ENCODE data around the gene LPCAT2.

Gene LPCAT2

DNA sequence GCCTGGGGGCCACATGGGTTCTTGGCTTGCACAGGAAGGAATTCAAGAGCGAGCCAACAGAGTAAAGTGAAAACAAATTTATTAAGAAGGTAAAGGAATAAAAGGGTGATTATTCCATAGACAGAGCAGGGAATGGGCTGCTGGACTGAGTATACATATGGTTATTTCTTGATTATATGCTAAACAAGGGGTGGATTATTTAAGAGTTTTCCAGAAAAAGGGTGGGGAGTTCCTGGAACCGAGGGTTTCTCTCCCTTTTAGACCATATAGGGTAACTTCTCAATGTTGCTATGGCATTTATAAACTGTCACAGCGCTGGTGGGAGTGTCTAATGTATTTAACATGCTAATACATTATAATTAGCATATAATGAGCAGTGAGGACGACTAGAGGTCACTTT, 27.8 kb upstream of the LPCAT2 start:
- no peak for FAIRE-seq

DNA sequence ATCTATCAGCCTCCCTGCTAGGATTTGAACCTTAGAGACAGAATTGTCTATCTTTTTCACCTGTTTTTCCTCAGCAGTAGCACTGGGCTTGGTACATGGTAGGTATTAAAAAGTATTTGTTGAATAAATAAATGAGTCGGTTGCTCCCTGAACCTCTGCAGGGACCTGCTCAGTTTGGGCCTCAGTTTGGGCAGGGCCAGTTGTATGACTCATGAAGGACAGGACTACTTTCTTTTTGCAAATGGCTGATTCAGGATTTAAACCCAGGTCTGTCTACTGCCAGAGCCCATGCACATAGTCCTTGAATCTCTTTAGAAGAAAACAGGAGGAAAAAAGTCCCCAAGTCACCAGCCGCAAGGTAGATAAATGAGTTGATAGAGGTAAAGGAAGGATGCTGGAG, 26.8 kb upstream of the LPCAT2 start:
- FAIRE-seq = no peak

DNA sequence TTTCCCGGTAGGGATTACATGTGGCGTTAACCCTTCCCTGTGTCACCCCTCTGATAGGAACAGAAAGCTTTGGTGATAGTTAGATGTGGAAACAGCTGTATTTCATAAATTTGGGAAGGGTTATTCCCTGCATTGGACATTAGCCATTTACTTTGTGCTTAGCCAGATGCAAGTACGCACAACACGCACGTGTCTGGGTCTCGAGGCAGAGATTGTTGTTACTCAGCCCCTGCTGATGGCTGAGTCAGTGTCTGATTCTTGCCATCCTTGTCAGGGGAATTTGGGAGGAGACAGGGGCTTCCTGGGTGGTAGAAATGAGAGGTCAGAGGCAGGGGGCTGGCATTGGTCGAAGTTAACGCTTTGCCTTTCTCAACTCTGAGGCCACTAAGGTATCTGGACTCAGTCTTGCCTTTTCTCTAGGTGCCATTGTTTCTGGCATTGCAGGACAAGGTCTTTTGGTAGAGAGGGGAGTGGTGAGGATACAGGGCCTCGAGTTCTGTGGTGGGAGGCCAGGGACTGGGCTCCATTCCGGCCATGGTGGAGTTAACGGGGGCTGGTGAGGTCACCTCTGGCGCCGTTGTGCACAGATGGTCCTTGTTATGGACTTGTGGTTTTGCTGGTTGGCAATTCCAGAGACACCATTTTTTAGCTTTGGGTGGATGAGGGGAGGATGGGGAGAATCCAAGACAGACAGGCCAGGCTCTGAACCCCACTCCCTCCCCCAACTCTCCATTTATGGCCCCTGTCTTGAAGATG, 21.6 kb upstream of the LPCAT2 start:
- FAIRE-seq = no peak

GRCh38 chr16:55488306-55488705, 20.6 kb upstream of the LPCAT2 start:
- FAIRE-seq = no peak

DNA sequence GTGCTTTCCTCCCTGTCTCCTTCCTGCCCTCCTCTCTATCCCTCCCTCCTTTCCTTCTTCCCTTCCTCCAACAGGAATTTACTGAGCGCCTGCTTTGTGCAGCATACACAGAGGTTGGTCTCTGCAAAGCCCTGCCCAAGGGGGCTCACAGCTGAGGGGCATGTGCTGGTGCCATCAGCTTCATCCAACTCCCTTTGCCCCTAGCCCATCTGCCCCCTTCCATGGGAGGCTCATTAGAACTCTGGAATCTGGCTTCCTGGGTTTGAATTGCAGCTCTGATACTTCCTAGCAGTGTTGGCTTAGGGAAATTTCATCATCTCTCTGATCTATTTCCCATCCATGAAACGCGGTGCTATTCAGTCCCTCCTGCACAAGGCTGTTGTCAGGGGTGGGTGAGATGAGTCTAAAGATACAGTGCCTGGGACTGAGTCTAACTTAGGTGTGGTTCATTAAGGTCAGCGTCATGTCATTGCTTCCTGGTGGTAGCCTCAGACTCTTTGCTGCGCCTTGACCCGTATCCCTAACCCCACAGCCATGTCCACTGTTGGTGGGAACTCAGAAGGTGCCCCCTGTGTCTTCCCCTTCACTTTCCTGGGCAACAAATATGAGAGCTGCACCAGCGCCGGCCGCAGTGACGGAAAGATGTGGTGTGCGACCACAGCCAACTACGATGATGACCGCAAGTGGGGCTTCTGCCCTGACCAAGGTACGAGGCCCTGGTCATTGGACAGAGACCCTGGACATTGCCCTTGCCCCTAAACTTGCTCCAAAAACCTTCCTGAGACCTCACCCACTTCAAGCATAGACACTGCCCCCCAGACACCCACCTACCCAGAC, 19.5 kb upstream of the LPCAT2 start:
- no peak for FAIRE-seq

DNA sequence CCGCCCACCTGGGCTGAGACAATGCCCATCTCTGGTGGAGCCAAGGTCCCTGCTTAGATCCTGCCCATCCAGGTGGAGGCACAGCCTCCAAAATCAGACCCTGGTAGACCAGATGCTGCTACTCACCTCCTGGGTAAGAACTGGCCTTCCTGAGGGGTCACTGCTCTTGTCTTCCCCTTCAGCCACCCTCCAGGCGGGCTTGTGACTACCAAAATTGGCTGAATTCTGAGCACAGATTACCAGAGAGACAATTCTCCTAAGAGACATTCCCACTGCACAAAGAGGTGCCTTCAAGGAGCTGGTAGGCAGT, 19.0 kb upstream of the LPCAT2 start:
- no peak for FAIRE-seq

GRCh38 chr16:55490301-55490700, 18.6 kb upstream of the LPCAT2 start:
- FAIRE-seq = no peak

- no peak for FAIRE-seq
Measured at GRCh38 chr16:55491691-55492090, 17.2 kb upstream of the LPCAT2 start.

- no peak for FAIRE-seq
Measured at GRCh38 chr16:55492756-55493380, 16.0 kb upstream of the LPCAT2 start.

- FAIRE-seq = no peak
Measured at GRCh38 chr16:55494994-55495421, 13.9 kb upstream of the LPCAT2 start.

GRCh38 chr16:55495616-55496289, 13.1 kb upstream of the LPCAT2 start:
- no peak for FAIRE-seq

DNA sequence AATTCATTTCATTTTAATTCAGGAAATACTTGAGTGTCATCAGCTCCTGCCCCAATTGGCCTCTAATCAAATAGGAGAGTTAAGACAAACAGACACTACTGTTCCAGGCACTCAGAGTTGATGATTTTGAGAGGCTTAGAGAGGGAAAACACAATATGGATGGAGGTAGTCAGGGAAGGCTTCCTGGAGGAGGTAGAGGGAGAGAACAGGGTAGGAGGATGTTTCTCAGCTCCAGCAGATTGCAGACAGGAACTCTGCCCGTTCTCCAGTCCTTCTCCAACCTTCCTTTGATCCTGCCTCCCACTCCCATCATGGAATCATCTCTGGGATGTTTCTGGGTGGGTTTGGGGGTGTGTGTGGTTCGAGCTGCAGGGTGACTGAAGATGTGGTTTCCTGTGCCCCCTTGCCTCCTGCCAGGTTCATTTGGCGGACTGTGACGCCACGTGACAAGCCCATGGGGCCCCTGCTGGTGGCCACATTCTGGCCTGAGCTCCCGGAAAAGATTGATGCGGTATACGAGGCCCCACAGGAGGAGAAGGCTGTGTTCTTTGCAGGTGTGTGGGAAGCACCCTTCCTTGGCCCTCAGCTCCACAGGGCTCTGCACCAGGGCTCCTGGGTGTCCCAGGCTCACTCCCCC, 12.2 kb upstream of the LPCAT2 start:
- no peak for FAIRE-seq

GRCh38 chr16:55497558-55497957, 11.3 kb upstream of the LPCAT2 start:
- no peak for FAIRE-seq

GRCh38 chr16:55498101-55498500, 10.8 kb upstream of the LPCAT2 start:
- FAIRE-seq = no peak

DNA sequence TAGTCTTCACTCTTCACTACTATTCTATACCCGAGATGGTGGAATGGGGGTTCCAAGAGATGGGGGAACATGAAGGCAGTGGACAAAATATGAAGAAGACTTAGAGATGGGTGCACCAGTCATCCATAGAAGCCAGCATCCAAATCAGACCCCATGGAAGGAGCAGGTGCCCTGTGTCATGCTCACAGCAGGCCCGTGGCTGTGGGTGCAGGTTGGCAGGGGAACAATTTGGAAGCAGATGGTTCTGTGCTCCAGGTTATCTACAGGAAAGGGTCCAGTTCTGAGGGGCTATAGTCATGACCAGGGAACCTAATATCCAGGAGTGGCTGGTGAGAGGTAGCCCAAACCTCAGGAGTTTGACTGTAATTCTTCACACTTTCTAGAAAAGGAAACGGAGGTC, 9.6 kb upstream of the LPCAT2 start:
- FAIRE-seq = no peak

GRCh38 chr16:55499951-55500529, 8.8 kb upstream of the LPCAT2 start:
- no peak for FAIRE-seq

DNA sequence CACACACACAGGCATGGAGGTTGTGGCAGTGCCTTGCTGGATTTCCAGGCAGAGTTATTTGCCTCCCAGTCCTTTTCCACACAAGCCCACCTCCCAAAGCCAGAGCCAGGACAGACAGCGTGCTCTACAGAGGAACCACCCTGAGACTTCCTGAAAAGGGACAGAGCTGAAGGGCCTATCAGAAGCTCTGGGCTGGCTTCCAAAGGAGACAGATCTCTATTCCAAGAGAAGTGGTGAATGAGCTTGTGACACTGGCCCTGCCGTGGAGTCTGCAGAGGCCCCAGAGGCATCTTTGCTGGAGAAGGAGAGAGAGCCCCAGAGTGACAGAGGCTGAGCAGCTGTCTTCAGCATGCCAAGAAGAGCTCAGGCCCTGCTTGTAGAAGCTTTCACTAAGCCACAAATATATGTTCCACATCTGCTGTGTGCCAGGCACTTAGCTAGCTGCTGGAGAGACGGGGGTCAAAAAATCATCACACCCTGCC, 8.3 kb upstream of the LPCAT2 start:
- FAIRE-seq = no peak

- no peak for FAIRE-seq
Measured at GRCh38 chr16:55501549-55502322, 7.1 kb upstream of the LPCAT2 start.

DNA sequence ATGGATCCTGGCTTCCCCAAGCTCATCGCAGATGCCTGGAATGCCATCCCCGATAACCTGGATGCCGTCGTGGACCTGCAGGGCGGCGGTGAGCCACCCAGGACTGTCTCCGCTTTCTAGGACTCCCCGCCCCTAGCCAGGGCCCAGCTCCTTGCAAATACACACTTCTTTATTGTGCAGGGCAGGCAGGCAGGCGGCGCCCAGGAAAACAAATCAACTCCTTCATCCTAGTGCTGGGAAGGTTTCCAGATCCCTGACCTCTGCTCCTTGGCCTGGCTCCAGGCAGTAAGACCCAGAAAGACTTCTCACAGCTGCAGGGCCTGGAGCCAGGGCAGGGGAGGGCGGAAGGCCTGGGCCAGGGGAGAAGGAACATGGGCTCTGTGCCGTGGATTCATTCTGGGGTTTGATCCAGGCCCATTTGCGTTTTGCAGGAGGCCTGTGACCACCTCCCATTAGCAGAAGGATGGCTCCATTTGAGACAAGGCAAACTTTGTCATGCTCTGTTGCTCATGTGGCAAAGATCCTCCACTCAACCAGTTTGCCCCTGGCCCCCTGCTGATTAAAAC, 6.0 kb upstream of the LPCAT2 start:
- FAIRE-seq = no peak

DNA sequence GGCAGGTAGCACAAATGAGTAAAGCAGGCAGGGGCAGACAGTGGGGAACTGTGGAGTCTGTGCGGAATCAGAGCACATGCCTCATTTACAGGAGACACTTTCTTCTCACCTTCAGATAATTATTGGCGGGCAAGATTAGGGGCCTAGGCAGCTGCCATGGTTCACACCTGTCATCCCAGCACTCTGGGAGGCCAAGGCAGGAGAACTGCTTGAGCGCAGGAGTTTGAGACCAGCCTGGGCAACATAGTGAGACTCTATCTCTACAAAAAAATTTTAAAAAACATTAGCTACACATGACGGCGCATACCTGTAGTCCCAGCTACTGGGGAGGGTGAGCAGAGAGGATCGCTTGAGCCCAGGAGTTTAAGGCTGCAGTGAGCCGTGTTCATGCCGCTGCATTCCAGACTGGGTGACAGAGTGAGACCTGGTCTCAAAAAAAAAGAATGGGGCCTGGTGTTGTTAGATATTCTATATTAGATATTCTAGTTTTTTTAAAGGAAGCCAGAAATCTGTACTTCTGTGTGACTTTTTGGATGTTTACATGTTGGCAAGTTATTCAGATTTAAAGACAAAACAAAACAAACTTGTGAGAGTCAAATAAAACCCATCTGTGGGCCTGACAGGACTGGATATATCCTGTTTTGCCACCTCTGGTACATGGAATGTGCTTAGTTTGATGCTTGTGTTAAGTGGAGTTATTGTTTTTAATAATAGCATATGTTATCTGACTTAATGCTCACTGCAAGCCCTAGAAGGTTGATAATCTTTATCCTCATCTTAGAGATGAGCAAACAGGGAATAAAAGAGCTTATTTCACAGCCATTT, 4.9 kb upstream of the LPCAT2 start:
- no peak for FAIRE-seq

Measured in A204.1 (cell line).